HL-60/S4 treated with retinoic acid at 250 ng/mL for 4 days and 3 days (cell line): ENCODE results near the gene NAGK.
"Not testable (repeated sequence)": the region's sequence is repeated elsewhere in the genome, so short reads cannot be mapped to it uniquely, and the experiment has no call there.

ENCODE experiments used
- in situ Hi-C: fragments of 300-500 bp; cut with MboI; formaldehyde crosslinking; loops from 2 replicates; pipeline ENCODE4 v1.7.0; 2022; ENCODE audit warnings: low sequenced_read_pairs

The NAGK gene

DNA sequence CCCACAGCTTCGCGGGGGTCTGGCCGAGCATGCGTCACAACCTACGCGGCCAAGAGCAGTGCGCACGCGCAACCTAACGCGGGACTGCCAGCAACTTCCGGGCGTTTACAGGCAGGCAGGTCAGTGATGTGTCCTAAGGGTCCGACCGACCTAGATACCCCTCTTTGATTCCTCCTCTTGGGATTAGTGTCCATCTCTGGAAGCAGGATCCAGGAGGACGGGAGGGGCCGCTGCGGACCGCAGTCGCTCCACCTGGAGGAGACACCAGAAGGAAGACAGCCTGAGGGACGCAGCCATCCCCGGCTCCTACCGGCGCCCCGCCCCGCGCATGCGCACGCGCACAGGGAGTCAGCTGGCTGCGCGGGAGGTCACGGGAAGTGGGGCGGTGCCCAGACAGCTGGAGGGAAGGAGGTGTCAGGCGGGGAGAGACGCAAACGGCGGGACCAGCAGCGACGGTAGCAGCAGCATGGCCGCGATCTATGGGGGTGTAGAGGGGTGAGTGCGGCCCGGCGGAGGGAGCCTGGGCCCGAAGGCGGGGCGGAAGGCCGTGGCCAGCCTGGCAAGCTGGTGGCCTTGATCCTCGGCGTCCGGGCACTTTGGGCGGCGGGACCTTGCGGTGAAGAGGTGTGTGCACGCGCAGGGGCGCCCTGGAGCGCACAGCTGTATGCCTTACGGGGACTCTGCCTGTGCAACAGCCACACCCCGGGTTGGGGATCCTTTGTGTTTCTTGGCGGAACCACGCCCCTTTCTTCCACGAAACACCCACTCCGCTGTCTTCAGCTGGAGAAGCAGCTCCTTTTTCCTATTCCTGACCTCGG lies at the start of gene NAGK:
NAGK (plus strand) TSS at position 431 of the 818 bp plus-strand sequence; CDS start at position 467, 36 bp downstream.
- in situ Hi-C loops = no loop called here

DNA sequence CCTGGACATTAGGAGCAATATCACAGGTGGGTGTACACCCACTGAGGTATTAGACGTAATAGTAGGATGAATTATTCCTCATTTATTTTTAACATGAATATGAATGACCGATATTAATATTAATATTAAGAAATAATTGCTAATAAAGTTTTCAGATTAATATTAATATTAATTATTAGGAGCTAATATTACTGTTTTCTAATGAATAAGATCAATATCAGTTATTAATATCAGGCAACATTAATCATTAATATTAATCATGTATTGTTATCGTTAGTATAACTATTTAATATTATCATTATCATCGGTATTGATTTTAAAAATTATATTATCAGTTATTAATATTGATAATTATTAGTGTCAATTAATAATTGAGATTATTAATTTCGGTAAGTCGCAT lies 48.5 kb upstream of the NAGK start:
- in situ Hi-C loops = not testable (repeated sequence)

DNA sequence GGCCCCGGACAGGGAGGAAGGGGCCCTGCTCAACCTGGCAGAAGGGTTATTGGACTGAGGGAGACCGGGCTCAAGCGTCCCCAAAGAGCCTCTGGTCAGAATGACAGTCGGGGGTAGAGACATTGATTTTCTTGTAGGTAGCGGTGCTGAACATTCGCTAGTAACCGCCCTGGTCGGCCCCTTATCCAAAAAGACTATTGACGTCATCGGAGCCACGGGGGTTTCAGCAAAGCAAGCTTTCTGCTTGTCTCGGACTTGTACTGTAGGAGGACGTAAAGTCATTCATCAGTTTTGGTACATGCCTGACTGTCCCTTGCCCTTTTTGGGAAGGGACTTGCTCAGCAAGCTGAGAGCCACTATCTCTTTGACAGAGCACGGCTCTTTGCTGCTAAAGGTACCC lies 47.1 kb upstream of the NAGK start:
- in situ Hi-C loops = not testable (repeated sequence)

DNA sequence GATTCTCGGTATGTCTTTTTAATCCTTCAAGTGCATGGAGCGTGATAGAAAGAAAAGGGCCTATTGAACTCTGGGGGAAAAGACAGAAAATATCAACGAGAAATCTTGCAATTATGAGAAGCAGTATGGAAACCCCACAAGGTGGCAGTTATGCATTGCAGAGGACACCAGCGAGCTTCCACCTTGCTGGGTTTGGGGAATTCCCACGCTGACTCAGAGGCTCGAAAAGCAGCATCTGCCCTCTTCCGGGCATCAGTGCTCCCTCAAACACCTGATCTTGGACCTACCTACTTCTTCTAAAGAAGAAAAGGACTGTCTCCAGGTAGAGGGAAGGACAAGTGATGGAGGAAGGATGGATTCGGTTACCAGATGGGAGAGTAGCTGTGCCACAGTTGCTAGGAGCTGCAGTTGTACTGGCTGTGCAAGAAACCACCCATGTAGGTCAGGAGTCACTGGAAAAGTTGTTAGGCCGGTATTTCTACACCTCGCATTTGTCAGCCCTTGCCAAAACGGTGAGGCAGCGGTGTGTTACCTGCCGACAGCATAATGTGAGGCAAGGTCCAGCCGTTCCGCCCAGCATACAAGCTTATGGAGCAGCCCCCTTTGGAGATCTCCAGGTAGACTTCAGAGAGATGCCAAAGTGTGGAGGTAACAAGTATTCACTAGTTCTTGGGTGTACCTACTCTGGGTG lies 44.8 kb upstream of the NAGK start:
- in situ Hi-C loops = not testable (repeated sequence)

DNA sequence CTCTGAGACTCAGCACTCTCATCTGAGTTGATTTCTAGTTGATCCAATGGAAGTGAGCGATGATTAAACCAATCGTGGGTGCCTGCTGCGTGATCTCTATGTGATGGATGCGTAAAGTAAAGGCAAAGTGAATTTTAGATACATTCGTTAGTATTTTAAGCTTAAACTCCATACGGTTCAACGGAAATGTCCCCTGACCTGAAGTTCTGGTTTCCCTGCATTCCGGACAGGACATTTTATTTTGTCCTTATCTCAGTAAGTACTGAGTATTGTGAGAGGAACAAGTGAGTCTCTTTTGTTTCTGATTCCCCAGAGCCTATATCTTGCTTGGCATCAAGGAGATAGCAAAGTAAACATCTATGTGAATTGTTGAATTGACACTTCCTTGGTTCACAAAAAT lies 32.2 kb upstream of the NAGK start:
- in situ Hi-C loops = not testable (repeated sequence)

DNA sequence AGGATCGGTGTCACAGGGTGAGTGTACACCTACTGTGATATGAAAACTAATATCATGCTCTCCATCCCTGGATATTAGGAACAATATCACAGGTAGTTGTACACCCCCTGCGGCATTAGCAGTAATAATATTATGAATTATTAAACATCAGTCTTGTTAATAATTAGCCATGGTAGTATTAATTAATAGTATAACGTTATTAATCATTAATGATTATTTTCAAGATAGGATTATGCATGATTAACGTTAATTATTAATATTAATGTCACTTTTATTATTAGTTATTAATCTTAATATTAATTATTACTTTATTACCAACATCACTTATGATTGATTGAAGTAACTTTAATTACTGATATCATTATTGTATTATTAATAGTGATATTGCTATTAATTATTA lies 26.2 kb upstream of the NAGK start:
- in situ Hi-C loops = no loop called here

DNA sequence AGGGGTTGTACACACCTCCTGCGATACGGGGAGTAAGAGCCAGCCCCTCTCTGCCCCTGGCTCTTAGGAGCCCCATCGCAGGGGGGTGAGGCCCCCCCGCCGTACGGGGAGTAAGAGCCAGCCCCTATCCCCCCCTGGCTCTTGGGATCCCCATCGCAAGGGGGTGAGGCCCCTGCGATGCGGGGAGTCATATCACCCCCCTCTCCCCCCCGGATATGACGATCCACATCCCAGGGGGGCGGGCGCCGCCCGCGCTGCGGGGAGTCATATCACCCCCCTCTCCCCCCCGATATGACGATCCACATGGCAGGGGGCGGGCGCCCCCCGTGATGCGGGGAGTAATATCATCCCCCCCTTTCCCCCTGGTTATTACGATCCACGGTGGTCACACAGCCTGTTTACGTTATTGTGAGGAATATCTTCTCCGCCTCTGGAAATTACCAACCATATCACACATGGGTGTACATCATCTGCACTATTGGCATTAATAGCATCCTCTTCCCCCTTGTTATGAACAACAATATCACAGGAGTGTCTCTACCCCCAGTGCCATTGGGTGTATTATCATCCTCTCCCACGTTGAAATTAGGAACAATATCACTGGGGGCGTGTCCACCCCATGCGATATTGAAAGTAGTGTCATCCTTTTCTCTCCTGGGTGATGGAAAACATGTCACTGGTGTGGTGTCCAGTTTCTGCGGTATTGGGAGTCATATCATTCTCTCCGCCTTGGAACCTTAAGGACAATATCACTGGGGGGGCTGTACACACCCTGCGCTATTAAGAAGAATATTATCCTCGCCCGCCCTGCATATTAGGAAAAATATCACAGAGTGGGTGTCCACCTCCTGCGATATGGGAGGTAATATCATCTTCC lies 24.7 kb upstream of the NAGK start:
- in situ Hi-C loops = no loop called here

DNA sequence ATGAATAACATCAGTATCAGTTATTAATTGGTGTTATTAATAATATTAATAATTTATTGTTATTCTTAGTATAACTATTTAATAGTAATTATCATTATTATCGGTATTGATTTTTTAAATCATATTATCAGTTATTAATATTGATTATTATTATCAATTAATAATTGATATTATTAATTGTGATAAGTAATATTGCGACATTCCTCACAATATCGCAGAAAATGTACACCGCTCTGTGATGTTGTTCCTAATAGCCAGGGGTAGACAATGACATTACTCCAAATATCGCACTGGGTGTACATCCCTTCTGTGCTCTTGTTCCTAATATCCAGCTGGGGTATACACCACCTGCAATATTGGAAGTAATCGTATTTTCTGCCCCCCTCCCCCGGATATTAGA lies 23.3 kb upstream of the NAGK start:
- in situ Hi-C loops = no loop called here

DNA sequence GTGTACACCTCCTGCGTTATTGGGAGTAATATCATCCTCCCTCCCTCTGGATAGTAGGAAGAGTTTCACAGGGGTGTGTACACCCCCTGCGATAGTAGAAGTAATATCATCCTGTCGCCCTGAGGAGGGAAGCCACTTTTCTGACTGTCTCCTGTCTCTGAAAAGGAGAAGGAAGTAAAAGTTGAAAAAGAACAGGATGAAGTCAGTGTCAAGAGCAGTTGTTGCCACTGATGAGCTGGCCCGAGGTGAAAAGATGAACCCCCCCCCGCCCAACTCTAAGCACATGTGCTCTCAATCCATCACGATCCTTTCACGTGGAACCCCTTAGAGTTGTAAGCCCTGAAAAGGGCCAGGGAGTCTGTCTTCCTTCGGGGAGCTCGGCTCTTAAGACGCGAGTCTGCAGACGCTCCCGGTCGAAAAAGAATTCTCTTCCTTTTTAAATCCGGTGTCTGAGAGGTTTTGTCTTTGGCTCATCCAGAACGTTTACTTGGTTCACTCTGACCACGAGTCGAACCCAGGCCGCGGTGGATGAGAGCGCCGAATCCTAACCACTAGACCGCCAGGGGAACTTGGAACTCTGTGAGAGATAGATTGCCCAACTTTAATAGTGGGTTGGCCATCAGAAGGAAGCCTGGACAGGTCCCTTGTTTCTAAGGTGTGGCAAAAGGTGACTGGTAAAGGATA lies 22.4 kb upstream of the NAGK start:
- in situ Hi-C loops = no loop called here

DNA sequence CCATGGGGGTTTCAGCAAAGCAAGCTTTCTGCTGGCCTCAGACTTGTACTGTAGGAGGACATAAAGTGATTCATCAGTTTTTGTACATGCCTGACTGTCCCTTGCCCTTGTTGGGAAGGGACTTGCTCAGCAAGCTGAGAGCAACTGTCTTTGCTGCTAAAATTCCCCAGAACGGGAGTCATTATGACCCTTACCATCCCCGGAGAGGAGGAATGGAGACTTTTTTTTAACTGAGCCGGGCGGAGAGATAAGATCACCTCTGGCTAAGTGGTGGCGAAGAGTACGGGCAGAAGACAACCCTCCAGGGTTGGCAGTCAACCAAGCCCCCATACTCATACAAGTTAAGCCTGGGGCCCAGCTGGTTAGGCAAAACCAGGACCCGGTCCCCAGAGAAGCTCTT lies 20.4 kb upstream of the NAGK start:
- in situ Hi-C loops = no loop called here

DNA sequence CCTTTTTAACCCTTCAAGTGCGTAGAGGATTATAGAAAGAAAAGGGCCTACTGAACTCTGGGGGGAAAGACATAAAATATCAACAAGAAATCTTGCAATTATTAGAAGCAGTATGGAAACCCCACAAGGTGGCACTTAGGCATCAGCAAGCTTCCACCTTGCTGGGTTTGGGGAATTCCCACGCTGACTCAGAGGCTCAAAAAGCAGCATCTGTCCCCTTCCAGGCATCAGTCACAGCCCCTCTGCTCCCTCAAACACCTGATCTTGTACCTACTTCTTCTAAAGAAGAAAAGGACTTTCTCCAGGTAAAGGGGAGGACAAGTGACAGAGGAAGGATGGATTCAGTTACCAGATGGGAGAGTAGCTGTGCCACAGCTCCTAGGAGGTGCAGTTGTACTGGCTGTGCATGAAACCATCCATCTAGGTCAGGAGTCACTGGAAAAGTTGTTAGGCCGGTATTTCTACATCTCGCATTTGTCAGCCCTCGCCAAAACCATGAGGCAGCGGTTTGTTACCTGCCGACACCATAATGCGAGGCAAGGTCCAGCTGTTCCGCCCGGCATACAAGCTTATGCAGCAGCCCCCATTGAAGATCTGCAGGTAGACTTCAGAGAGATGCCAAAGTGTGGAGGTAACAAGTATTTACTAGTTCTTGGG lies 18.6 kb upstream of the NAGK start:
- in situ Hi-C loops = not testable (repeated sequence)

DNA sequence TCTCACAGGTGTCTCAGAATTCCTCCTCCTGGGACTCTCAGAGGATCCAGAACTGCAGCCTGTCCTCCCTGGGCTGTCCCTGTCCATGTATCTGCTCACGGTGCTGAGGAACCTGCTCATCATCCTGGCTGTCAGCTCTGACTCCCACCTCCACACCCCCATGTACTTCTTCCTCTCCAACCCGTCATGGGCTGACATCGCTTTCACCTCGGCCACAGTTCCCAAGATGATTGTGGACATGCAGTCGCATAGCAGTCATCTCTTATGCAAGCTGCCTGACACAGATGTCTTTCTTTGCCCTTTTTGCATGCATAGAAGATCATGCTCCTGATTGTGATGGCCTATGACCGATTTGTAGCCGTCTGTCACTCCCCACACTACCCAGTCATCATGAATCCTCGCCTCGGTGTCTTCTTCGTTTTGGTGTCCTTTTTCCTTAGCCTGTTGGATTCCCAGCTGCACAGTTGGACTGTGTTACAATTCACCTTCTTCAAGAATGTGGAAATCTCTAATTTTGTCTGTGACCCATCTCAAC lies 13.2 kb upstream of the NAGK start:
- in situ Hi-C loops = not testable (repeated sequence)

DNA sequence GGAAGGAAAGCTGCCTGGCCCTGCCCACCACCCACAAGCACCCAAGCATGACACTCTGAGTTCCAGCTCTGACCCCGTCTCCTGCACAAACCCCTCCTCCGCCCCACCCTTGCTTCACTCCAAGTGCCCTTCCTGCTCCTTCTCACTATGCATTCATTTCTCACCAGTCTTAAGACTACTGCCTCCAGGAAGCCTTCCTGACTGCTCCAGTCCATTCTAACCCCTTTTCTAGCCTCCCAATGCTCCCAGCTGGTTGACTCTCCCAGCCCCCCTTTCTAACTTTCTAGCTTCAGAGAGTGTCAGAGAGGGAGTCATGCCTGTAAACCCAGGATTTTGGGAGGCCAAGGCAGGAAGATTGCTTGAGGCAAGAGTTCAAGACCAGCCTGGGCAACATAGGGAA lies 8.2 kb upstream of the NAGK start:
- in situ Hi-C loops = no loop called here

DNA sequence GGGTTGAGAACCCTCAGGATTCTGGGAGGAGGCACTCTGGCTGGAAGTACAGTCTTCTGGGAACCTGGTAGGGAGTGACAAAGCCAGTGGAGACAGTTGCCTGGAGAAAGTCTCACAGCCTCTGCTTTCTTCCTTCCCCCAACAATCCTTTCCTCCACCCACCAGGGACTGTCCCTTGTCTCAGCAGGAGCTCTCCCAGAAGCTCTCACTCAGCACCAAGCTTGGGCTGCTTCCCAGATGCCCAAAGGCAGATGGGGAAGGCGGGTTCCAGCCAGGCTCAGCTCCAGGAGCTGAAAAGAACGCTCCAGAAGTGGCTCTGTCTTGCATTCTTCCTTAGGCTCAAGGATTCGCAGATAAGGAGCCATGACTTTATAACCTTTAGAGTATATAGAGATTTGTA lies 7.6 kb upstream of the NAGK start:
- in situ Hi-C loops = no loop called here

DNA sequence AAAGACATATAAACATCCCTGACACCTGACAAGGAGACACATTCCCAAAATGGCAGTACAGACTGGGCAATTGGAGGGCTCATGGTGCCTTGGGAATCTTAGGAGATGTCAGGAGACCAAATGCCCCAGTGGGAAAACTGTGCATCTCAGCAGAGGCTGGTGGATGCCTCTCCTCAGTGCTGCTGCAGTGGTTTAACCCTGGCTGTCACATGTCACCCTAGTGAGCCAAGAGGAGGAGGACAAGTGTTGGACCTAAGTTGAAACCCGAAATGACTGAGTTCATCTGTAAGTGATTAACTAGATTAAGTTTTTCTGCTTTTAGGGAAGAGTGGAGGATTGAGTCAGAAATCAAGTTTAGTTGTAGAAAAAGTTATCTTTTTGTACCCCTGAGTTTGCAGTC lies 5.2 kb upstream of the NAGK start:
- in situ Hi-C loops = no loop called here

DNA sequence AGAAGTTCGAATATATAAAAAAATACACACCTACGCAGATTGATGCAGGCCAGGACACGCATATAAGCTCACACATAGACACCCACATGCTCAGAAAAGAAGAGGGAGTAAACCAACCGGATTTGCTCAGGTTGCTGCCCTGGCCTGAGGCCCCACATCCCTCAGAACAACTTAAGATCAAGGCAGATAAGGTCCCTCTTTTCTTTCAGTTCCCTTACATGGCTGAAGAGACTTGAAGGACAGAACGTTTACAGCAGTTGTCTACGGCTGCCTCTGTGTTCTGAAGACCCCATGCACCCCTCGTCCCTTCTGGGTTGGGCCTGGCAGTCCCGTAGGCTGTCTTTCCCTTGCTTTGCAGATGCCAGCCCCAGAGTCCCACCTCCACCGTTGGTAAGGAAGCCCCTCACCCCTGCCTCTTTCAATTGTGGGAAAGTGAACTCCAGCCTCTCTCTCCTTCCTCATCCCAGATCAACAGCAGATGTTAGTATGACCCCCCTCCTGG lies 4.3 kb upstream of the NAGK start:
- in situ Hi-C loops = no loop called here

DNA sequence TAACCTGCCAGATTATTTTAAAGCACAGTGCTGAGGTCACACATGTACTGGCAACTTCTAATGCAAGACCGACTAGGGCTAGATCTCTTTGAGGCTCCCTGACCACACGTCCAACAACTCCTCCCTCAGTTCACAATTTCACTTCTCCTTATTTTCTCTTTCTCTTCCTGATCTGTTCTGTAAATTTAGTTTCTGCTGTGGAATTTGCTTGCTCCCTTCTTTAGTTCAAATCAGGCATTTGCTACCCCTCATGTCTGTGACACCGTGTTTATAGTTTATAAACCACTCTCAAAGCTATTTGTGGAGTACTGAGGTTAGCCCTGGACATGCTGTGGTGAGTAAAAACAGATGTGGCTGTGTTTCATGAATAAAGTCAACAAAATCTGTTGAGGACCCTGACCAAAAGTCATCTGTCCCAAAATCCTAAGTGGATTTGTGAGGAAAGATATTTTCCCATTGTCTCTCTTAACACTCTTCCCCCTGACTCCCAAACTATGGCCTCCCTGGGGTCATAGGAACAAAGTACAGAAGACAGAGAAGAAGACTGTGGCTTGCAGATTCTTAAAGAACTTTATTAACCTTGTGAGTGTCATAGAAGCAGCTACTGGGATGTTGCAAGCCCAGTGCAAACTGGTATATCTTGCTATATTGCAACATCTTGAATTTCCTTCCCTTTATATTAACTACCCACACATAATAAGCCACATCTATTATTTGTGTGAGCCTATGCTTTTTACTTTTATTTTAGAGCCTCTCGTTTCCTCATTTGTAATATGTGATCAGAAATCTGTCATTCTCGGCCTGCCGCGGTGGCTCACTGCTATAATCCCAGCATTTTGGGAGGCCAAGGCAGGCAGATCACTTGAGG lies 3.5 kb upstream of the NAGK start:
- in situ Hi-C loops = no loop called here

DNA sequence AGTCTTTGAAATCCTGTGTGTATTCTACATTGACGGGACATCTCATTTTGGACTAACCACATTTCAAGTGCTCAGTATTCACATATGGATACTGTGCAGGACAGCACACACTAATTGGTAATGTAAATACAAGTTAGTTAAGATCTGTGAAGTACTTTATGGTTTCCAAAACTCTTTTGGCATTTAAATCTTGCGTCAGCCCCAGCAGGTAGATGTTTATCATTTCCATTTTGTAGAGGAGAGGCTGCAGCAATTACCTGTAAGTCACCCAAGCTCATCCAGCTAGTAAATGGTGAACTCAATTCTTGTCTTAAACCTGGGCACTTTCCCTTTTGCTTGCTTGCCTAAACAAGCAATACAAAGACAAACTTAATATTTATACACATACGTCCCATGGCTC lies 1.6 kb upstream of the NAGK start:
- in situ Hi-C loops = no loop called here
